ENCODE results near the gene SPDYC. TPM values are rescaled to one million over a fixed set of nuclear protein-coding genes. Genes with fewer than 3 reads are reported as not detected.

The SPDYC gene, protein sequence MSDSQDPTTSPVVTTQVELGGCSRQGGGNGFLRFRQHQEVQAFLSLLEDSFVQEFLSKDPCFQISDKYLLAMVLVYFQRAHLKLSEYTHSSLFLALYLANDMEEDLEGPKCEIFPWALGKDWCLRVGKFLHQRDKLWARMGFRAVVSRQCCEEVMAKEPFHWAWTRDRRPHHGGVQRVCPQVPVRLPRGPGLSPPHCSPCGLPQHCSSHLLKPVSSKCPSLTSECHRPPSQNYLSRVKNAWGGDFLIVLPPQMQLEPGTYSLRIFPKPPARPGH
- not detected in 2 replicates for total RNA-seq (2014; rRNA removed)
- polyA plus RNA-seq (2012), result 0.06 TPM

DNA sequence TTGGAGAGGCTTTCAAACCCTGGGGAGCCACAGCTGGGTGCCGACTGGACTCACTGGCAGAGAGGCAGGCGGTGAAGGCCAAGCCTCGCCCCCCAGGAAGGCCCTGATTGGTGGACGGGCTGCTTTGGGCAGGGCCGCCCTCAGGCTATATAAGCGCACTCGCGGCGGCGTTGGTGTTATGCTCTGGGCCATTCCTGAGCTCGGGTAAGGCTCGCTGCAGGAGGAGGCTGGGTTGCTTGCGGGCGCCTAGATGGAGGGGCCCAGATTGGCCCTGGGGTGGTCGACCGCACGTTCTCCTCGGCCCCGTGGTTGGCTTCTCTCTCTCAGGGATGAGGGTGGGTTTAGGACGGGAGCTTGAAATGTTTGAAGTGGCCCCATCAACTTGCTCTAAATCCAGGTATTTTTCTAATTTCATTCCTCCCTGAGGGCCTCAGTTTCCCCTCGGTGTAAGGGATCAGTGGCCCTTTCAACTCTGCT, at the start of gene SPDYC:
Gene SPDYC (plus strand): TSS at position 176 of the 477 bp plus-strand sequence. CDS start 1,125 bp downstream, outside the sequence.
- DNase-seq (ENCODE audit: low read depth), result no peak

DNA sequence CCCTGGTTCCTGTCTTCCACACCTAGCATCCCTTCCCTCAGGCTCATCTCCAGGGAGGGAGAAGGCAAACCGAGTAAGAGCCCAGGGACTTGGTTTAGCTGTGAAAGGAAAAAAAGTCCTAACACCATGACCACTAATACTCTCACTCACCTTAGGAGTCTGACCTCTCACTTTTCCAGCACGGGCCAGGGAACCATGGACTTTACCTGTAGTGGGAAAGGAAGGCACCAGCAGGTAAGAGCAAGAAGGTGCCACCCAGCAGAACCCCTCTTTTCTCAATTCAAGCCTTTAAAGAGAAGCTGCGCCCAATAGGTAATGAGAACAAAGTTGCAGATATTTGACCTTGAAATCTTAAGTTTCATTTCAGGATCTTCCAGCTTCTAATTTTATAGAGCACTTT, 49.2 kb upstream of the SPDYC start:
- DNase-seq (ENCODE audit: low read depth), result no peak

DNA sequence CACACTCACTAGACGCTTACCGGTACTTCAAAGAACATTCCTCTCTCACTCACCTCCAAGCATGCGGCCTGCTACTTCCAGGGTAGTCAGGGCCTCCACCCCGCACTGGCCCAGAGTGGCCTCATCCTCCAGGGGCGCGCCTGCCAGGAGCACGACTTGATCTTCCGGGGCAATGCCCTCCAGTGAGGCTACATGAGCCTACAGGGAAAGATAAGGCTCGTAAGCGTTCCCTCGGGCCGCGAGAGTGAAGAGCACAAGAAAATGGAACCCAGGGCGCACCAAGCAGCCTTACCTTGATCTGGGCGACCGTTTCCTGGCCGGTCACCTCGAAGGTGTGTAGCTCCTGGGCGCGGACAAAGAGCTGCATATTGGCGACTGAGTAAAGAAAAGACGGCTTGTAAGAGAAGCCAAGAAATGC, 48.6 kb upstream of the SPDYC start:
- DNase-seq (ENCODE audit: low read depth), result no peak

DNA sequence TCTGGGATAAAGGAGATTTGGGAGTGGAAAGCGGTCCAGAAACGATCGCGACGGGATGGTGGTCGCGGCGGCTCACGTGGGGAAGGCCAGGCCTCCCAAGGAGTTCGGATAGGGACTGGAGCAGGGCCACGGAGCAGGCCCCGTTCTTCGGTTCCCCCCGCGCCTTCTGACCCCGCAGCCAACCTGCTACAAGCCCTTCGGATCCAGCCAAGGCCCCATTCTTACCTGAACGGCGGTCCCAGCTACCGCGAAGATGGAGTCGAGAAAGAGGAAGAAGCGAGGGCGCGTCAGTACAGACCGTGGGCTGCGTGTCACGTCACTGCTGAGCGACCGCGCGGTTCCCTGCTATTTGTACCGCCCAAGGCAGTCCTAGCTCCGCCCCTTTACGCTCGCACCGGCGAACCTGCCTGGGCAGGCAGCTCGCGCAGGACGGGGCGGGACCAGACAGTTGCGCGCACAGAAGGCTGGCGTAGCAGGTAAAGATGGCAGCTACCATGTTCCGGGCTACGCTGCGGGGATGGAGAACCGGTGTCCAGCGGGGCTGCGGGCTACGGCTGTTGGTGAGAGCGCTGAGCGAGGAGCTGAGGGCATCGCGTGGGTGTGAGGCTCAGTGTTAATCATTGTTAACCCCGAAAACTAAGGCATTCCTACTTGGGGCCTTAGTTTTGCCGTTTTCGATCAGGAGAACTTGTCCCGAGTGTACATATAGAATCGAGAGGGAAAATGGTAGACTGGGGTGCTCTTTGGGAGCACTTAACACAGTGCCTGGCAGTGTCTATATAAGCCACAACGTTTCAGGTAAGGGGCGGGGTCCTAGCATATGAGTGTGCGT, 48.0 kb upstream of the SPDYC start, which contains the start of the genes FAU and MRPL49:
Gene FAU (minus strand): TSS at position 270 of the 832 bp plus-strand sequence. CDS start 321 bp downstream, outside the sequence.
Gene MRPL49 (plus strand): TSS at position 457 of the 832 bp plus-strand sequence. CDS start 26 bp downstream, at position 483.
- DNase-seq (ENCODE audit: low read depth), result peak; percentile 93

DNA sequence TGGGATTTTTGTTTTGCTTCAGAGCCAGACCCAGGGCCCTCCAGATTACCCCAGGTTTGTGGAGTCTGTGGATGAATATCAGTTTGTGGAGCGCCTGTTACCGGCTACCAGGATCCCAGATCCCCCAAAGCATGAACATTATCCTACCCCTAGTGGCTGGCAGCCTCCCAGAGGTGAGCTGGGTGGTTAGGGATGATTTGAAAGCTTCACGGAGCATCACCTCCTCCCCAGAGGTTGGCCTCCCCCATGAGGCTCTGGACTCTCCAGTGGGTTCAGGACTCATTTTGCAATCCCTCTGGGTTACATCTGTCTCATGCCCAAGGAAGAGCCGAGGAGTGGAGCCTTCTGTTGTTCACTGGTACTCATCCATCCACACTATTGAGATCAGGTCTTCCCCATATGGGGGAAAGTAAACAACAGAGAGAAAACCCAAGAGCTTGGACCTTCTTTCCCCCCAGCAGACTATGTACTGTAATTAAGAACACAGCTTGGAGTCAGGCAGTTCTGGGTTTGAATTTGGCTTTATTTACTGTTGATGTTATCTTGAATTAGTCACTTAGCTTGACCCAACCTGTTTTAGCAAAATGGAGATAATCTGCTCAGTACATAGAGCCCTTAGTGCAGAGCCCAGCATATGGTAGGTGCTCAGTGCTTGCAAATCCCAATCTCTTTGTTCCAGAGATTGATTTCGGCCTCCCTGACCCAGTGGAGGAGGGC, 45.4 kb upstream of the SPDYC start:
- no peak for DNase-seq (ENCODE audit: low read depth)

DNA sequence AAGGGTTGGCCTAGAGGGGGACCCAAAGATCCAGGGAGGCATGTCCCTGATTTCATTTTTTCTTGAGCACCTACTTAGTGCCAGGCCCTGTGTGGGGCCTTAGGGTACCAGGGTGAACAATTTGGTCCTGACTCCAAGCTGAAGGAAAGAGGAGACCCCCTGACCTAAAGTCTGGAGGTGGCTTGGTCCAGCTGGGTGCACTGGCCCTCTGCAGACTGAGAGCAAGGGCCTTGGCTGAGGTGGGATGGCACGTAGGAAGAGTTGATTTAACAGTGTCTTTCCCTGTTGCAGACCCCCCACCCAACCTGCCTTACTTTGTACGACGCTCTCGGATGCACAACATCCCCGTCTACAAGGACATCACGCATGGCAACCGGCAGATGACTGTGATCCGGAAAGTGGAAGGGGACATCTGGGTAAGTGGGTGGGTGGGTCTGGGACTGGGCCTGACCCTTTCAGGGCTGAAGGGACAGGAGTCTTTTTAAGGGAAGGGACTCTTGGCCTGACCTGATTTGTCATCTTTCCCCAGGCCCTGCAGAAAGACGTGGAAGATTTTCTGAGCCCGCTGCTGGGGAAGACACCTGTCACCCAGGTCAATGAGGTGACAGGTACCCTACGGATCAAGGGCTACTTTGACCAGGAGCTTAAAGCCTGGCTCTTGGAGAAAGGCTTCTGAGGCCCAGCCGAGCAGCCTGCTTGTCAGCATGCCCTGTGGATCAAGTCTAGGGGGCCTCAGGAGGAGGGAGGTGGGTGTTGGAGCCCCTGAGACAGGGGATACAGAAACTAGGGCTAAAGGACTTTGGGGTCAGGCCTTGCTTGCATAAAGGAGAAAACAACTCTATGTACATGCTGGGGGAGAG, 44.6 kb upstream of the SPDYC start:
- DNase-seq (ENCODE audit: low read depth), result no peak

DNA sequence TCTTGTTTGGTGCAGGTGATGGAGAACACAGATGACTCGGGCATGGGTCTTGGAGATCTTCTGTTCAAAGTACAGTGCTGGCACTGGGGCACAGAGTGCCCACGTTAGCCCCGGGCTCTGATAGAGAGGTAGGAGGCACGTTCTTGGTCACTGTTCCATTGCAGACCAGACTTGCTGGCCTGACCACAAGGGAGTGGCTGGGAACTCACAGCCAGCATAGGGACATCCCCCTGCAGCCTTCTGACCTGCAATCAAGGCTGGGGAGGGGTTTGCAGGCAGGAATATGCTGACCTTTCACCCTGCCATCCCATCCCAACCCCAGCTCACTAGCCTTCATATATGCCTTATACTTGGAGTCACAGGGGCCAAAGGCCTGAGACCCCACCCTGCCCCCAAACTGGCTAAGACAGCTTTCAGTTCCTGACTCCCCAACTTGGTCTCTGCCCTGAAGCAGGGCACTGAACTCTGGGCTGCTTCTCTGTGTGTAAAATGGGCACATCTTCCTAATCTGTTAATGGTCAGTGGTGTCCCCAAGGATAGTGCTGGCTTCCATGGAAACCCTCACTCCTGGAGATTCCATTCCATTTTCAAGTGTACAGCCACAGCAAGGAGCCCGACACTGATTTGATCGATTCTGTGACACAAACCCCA, 43.3 kb upstream of the SPDYC start:
- DNase-seq (ENCODE audit: low read depth), result no peak

DNA sequence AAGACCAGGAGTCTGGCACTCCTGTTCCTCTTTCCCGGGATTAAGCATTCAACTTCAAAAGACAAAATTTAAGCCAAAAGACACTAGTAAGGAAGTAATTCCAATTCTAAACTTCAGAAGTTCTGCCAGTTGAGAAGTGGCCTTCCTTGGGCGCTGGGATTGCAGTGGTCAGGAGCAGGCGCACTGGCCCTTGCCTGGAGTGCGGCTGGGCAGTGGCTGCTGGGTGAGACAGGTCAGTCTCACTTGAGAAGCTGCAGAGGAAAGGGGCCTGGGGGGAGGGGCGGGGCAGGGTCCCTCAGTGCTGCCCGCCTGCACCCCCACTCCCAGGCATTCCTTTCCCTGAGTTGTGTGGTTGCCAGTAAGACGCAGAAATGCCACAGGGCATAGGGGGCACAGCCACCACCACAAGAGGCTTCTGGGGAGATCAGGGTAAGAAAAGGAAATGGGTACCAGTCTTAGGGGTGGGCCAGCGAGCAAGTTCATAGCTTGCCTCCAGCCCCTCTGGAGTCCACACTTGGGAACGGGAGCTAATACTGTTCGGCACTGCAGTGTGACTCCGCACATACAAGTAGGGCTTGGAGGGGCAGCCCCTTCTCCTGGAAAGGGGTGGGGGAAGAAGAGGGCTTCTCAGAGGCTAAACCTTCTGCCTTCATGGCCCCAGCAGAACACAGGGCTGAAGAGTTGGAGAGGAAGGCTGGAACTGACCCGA, 42.4 kb upstream of the SPDYC start:
- no peak for DNase-seq (ENCODE audit: low read depth)

- no peak for DNase-seq (ENCODE audit: low read depth)
These were observed 41.6 kb upstream of the SPDYC start for GRCh38 chr11:65128182-65129145.

DNA sequence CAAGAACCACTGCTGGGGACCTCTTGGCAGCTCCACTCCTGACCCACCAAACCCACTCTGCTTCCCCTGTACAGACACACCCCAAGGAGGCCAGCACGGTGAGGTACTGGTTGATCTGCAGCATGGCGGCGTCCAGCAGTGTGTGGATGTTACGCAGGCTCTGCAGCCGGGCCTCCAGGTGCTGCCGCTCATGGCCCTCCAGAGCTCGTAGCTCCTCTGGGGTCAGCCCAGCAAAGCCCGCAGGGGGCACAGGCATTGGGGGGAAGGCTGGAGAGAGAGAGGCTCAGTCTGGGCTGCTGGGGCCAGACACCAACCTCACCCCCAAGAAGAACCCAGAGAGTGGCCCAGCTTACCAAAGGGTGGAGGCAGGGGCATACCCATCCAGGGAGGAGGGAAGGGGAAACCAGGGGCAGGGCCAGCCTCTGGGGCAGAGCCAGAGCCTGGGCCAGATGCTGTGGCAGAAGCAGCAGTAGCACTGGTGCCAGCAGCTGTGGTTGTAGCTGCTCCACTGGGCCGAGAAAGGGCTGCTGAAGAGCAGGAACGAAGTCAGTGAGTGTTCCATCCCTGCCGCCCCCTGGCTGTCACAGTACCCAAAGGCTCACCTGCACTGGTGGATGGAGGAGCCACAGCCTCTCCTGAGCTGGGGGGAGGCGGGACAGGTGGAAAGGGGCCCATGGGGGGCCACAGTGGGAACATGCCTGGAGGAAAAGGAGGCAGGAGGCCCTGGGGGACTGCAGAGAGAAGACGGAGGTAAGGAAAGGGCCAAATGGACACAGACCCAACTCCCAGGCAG, 40.2 kb upstream of the SPDYC start:
- DNase-seq (ENCODE audit: low read depth), result no peak

- no peak for DNase-seq (ENCODE audit: low read depth)
These were observed 39.2 kb upstream of the SPDYC start for GRCh38 chr11:65130631-65131416.

DNA sequence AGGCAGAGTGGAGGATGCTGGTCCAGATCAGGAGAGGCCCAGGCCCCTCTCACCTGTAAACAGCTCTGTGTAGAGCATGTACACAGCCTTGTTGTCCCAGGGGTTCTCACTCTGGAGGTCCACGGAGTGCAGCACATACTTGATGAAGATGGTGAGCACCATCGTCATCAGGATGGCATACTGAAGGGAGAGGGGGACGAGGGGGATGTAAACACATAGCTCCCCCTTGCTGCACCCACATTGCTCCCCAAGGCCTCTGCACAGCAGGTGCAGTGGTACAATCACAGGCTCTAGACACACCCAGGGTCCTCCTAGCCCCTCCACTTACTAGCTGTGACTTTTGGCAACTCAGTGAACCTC, 38.6 kb upstream of the SPDYC start:
- no peak for DNase-seq (ENCODE audit: low read depth)

DNA sequence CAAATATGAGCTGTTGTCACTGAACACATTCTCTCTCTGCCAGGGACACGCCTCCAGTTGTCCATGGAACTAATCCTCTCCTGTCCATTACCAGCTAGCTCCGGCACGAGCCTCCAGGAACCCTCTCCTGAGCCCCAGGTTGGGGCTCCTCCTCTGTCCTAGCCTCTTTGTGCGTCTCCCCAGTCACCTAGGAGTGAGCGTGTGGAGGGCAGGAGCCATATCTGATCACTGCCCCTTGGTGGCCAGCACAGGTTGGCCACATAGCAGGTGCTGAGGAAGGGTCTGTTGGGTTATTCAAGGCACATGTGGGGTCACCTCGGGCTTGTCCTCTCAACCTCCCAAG, 38.2 kb upstream of the SPDYC start:
- DNase-seq (ENCODE audit: low read depth), result no peak

- DNase-seq (ENCODE audit: low read depth), result no peak
These were observed 37.6 kb upstream of the SPDYC start for GRCh38 chr11:65132238-65132987.

DNA sequence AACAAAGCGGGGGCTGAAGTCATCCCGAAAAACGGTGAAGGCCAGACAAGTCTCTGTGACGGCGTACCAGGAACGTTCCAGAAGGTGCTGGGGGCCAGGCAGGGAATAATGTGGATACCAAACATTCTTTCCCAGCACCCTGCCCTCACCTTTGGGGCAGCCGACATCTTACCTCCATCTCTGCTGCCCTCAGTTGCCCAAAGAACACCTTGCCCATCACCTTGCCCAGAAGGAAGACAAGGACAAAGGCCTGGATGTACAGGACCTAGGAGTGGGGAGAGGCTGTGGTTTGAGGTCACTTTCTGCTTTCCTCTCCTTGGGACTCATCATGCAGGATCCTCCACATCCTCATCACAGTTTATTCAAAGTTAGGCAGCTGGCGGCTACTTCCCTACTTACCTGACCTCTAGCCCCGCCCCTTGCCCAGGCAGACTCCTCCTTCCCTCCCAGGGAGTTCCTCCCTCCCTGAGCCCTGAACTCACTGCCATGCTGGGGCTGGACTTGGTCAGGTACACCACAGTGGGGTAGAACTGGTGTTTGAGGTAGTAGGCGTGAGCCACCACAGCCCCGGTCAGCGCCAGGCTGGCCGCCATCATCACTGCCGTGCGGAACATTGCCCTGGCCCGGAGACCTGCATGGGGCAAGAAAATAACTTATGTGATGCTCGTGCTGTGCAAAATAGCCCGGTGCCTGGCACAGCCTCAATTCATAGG, 36.9 kb upstream of the SPDYC start:
- DNase-seq (ENCODE audit: low read depth), result no peak

GRCh38 chr11:65133724-65134123, 36.3 kb upstream of the SPDYC start:
- DNase-seq (ENCODE audit: low read depth), result no peak

Measured in LHCN-M2 (cell line).